ENCODE results near the gene RBAK.
A peak's percentile ranks its signal among the peaks of the same experiment; 100 is the strongest.
"Not testable (repeated sequence)": the region's sequence is repeated elsewhere in the genome, so short reads cannot be mapped to it uniquely, and the experiment has no call there.

RBAK gene

DNA sequence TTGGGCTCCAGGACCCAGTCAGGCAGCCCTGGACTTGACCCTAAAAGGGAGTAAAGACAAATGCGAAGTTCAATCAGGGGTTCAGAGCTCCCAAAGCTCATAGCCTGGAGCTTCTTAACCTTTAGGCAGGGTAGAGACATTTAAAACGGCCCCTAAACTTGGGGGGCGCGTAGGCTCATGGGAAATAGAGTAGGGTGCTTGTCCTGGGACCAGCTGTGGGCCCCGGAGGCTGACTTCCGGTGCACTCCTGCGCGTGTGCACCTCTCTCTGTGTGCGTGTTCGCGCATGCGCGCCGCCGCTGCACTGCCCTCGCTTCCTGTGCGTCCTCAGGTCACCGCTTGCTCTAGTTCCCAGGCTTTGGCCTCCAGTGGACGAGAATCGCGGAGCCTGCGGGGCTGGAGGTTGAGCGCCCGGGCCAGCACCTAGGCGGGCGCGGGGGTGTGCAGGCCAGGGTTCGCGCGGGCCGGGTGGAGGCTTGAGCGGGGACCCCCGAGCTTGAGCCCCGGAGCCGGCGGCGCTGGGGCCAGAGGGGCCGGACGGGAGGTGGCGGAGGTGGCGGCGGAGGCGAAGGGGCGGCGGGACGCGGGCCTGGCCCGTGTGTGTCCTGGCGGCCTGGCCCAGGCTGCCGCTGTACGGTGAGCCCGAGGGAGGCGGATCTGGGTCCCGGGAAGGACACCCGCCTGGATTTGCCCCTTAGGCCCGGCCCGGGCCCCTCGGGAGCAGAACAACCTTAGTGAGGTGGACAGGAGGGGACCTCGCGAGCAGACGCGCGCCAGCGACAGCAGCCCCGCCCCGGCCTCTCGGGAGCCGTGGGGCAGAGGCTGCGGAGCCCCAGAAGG lies at the start of gene RBAK:
Gene RBAK, plus strand, starts transcription at position 303 of the 839 bp plus-strand sequence. CDS start 2,217 bp downstream, outside the sequence.
- DNase-seq, result peak; percentile 94

DNA sequence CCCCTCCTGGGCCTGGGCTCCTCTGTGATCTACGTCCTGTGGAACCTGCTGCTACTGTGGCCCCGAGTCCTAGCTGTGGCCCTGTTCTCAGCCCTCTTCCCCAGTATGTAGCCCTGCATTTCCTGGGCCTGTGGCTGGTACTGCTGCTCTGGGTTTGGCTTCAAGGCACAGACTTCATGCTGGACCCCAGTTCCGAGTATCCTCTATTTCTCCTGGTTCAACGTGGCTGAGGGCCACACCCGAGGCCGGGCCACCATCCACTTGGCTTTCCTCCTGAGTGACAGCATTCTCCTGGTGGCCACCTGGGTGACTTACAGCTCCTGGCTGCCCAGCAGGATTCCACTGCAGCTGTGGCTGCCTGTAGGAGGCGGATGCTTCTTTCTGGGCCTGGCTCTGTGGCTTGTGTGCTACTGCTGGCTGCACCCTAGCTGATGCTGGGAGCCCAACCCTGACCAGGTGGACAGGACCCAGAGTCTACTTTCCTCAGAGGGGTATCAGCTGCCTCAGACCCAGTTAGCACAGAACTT lies 48.9 kb upstream of the RBAK start:
- DNase-seq, result no peak

DNA sequence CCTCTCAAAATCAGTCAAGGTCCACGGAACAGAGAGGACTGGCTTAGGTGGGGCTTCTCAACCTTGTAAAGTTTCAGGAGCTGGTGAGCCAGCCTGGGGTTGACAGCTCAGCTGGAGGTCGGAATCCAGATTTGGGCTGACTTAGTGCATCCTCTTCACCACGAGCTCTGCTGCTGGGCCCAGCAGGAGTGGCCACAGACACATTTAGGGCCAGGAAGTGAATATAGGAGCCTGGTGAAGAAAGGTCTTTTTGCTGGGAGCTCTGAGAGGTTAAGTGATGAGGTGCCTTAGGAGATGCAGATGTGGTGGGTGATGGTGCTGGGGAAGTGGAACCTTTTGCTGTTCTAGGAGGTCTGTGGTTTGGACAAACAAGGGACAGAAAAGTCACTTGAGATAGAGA lies 47.4 kb upstream of the RBAK start:
- DNase-seq, result no peak

DNA sequence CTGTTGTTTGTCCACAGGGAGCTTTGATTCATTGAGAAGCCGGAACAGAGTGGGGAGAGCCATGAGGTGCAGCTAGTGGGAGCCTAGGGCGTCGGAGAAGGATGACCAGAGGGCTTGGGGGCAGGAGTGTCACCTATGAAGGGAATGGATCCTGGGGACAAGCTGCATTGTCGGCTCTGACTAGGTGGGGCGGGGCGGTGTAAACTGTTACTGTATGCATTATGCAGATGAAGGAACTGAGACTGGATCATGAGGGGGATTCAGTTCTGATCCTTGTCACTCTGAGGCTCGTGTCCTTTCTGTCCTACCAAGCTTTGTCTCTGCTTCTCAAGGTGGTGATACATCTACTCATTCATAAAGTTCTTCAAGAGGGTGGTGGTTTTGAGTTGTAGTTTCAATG lies 46.8 kb upstream of the RBAK start:
- no peak for DNase-seq

DNA sequence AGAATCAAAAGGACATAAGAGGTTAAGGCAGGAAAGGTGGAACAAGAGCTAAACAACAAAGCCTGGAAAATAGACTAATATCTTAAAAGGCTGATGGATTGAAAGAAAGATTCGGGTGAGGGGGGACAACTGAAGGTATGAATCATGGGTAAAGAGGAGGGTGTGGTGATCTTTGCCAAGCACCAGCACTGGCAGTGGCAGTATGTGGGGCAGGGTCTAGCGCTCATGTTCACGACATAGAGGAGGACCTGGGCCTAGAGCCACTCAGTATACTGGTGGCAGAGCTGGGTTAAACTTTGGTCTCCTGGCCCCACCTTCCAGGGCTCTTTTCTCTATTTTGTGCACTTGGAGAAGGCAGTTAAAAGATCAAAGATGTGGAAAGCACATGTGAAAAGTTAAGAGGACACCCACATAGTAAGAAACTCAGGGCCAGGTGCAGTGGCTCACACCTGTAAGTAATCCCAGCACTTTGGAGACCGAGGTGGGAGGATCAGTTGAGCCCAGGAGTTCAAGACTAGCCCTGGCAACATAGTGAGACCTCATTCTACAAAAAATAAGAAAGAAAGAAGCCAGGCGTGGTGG lies 46.2 kb upstream of the RBAK start:
- DNase-seq, result no peak

DNA sequence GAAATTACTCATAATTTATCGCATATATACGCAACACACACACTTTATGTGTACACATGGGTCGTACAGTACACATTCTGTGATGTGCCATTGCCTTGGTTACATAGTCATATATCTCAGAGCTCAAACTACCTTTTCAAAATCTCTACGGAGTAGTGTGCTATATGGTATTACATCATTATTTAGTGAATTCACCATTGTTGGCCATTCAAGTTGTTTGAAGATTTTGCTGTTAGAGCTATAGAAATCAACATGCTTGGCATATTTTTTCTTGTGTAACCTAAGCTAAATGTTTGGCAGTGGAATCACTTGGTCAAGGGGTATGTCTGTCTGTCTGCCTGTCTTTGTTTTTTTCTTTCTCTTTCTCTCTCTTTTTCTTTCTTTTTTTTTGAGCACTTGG lies 44.7 kb upstream of the RBAK start:
- no peak for DNase-seq

DNA sequence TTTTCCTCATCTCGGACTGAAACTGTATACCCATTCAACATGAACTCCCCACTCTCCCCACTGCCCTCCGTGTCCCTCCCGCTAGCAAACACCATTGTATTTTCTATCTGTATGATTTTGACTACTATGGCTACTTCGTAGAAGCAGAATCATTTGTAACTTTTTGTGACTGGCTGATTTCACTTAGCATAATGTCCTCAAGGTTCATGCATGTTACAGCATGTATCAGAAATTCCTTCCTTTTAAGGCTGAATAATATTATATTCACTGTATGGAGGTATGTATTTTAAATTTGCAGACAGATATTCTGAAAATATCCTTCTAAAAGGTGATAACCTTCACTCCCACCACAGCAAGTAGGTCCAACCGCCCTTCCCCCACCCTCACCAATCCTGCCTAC lies 43.7 kb upstream of the RBAK start:
- no peak for DNase-seq

DNA sequence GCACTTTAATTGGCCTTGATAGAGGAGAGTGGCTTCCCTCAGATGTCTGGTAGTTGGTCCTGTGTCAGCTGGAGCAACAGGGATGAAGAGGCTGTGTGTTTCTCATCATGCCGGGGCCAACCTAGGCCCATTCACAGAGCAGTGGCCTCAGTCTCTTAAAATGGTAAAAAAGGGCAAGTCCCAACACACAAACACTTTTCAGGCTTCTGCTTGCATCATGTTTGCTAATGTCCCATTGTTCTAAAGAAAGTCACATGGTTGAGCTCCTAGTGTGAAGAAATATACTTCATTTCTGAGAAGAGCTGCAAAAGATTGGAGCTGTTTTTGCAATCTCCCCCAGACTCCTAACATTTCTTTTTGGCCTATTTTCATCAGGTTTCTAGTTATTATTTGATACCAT lies 40.6 kb upstream of the RBAK start:
- DNase-seq, result no peak

DNA sequence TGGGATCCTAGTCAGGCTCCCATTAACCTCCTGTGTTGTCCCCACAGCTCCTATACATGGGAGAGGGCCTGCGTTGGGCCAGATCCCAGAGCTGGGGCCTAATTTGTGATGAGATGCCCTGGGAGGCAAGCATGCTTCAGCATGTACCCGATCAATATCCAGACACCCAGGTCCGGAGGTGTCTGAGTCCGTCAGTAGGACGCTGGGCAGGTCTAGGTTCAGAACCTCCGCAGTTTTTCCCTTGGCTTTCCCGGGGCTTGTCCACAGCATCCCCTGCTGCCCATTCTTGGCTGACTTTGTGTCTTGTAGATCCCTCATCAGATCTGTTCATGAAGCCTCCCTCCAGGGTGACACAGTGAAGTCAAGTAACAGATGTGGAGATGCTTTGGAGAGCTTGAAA lies 32.7 kb upstream of the RBAK start:
- peak; percentile 6 for DNase-seq

DNA sequence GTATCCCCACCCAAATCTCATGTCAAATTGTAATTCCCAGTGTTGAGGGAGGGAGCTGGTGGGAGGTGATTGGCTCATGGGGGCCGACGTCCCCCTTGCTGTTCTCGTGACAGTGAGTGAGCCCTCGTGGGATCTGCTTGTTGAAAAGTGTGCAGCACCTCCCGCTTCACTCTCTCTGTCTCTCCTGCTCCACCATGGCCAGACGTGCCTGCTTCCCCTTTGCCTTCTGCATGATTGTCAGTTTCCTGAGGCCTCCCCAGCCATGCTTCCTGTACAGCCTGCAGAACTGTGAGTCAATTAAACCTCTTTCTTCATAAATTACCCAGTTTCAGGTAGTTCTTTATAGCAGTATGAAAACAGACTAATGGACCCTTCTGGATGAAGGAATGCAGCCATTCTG lies 29.7 kb upstream of the RBAK start:
- DNase-seq, result not testable (repeated sequence)

DNA sequence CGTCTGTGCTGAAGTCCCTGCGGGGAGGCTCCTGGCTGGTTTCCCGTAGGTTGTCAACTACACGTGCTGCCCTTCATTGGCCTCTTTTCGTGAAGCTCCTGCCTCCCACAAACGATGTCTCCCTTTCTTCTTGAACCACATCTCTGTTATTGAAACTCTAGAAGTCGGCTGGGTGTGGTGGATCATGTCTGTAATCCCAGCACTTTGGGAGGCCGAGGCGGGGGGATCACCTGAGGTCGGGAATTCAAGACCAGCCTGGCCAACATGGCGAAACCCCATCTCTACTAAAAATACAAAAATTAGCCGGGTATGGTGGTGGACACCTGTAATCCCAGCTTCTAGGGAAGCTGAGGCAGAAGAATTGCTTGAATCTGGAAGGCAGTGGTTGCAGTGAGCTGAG lies 28.0 kb upstream of the RBAK start:
- DNase-seq, result not testable (repeated sequence)

DNA sequence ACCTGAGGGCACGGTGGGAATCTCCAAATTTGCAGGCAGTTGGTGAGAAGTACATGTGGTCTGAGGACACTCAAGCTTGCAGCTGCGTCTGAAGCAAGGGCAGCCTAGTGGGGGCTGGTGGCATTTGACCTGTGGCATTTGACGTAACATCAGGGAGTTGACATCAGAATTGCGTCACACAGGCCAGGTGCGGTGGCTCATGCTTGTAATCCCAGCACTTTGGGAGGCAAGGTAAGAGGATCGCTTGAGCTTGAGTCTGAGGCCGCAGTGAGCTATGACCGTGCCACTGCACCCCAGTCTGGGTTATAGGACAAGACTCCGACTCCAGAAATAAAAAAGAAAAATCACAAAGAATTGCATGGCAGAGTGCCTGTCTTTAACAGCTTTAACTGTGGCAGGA lies 25.6 kb upstream of the RBAK start:
- DNase-seq, result peak; percentile 7

DNA sequence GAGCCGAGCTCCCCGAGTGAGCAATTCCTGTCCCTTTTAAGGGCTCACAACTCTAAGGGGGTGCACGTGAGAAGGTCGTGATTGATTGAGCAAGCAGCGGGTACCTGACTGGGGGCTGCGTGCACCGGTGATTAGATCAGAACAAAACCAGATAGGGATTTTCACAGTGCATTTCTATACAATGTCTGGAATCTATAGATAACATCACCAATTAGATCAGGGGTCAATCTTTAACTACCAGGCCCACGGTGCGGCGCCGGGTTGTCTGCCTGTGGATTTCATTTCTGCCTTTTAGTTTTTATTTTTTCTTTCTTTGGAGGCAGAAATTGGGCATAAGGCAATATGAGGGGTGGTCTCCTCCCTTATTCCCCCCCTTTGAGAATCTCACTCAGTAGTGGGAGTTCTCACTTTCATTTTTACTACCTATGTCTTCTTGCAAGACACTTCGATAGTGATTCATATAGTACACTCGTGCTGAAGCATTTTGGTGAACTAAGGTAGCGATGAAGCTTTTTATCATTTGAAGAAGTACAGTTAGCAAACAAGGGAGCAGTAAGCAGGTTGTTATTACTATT lies 24.6 kb upstream of the RBAK start:
- peak; percentile 35 for DNase-seq

DNA sequence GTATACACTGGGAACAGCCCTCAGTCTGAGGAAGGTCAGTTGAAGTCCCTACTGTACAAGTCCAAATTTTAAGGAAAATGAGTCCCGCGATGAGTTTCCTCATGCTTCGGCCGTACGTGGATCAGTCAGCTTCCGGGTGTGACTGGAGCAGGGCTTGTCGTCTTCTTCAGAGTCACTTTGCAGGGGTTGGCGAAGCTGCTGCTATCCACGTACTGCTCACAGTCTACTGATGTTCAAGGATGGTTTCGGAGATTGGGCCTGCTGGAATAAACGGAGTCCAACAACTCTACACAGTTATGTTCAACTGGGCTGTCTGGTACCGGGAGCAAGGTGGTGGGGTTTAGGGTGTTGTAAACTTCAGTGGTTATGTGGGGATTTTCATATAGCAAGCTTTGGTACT lies 22.0 kb upstream of the RBAK start:
- peak; percentile 37 for DNase-seq

DNA sequence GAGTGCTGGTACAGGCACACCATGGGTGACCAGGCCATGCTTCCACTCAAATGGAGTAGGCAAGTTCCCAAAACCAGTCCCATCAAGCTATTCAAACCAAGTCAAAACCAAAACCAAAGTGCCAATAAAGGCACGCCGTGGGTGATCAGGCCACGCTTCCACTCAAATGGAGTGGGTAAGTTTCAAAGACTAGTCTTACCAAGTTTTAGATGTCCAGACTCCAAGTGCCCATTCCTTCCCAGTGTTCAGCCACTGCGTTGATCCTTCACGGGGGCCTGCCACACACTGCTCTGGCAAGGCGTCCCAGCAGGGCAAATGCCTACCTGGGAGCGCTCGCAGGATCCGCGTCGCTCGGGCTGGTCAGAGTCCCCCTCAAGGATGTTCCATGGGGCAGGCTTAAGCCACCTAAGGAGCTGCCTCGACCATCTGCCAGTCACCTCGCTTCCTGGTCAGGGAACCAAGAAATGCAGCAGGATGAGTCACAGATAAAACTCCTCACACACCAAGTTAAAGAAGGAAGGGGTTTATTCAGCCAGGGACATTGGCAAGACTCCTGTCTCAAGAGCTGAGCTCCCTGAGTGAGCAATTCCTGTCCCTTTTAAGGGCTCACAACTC lies 17.8 kb upstream of the RBAK start:
- not testable (repeated sequence) for DNase-seq

DNA sequence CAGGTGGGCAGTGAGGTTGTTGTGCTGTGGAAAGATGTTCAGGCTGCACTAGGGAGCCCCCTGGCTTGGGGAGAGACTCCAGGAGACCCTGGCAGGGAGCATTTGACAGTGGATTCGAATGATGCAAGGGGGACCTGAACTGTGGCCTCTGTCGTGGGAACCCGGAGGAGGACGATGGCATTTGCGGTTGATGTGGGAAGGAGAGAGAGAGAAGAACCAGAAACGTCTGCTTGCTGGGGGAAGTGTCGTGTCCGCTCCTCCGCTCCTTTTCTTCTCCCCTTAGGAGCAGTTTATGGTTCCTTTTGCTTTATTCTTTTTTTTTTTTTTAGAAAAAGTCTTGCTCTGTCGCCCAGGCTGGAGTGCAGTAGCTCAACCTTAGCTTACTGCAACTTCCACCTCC lies 12.5 kb upstream of the RBAK start:
- not testable (repeated sequence) for DNase-seq

DNA sequence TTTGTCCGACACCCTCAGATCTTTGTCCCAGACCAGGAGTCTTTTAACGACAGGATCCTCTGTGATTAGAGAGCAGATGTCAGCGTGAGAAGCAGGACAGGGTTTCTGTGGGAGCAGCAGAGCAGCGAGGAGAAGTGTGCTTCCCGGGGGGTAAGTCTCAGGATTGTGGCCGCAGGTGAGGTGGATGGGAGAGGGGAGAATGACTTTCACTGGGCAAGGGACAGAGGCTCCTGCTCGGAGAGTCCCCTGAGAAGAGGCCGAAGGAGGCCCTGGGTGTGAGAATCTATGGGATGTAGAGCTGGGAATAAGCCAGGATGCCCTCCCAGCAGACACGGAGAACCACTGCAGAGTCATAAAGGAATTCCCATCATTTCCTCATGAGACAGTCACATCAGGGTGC lies 10.4 kb upstream of the RBAK start:
- DNase-seq, result no peak

DNA sequence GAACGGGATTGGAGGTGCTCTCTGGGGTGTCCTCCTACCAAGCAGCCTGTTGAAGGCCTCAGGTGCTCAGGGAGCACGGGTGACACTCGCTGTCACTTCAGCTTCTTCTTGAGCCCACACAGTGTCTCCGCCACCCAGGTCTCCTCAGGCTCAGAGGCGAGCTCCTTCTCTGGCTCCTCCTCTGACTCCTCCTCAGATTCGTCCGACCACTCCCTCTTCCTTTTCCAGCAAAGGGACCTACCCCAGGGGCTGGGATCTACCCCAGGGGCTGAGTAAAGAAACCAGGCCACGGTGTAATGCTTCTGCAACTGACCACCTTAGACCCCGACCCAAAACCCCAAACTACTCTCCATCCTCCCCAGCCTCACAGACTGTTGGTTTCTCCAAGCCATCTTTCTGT lies 9.2 kb upstream of the RBAK start:
- DNase-seq, result no peak

DNA sequence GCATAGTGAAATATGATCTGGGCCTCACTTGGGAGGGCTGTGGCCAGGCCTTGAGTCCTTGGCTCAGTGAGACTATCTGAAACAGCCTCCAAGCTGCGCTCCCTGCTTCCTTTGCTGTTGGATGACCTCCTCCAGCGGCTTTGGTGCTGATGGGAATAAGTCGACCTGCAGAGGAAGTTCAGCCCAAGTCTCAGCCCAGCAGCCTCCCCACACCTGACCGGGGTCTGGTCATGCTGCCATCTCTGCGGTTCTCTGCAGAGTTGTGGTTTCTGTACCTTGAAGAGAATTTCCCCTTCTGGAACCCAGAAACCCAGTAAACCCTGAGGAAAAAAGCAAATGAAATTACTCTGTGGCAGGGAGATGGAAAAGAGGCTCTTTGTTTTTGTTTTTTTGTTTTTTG lies 4.6 kb upstream of the RBAK start:
- DNase-seq, result no peak

DNA sequence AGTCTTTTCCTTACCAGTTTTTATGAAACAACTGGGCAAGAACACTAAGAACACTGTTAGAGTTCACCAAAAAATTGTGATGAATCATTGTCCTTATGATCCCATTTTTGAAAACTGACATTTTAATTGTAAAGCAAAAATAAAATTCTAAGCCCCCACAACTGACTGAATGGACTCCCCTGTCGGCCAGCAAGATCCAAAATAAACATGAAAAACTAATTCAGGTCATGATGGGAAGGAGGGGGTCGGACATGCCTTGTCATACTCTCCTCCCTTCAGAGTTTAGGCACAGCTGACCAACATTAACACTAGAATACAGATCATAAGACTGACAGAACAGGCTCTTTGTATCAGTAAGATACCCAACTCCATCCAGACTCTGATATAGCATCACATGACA lies 2.0 kb upstream of the RBAK start:
- no peak for DNase-seq

DNA sequence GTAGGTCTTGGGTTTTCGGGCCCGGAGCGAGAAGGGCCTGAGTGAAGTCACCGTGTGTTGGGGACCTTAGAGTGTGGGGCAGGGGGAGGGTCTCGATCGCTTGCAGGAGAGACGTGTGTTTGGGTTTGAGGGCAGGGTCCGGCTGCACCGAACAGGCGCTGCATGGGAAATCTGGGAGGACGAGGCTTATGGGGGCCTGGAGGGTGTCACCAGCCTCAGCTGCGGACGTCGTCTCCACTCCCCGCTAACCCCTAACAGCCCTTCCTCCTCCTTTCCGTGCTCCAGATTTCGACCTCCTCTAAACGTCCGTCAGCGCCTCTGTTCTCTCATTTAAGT lies 705 bp downstream of the RBAK start:
- not testable (repeated sequence) for DNase-seq

DNA sequence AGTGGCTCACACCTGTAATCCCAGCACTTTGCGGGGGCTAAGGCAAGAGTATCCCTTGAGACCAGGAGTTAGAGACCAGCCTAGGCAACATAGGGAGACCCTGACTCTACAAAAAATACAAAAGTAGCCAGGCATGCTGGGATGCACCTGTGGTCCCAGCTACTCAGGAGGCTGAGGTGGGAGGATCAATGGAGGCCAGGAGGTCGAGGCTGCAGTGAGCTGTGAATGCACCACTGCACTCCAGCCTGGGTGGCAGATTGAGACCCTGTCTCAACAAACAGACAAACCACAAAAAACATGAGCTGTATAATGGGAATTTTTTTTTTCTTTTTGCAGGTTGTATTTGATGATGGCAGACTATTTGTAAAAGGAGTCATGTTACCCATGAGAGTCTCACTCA lies 1.5 kb downstream of the RBAK start:
- DNase-seq, result not testable (repeated sequence)

DNA sequence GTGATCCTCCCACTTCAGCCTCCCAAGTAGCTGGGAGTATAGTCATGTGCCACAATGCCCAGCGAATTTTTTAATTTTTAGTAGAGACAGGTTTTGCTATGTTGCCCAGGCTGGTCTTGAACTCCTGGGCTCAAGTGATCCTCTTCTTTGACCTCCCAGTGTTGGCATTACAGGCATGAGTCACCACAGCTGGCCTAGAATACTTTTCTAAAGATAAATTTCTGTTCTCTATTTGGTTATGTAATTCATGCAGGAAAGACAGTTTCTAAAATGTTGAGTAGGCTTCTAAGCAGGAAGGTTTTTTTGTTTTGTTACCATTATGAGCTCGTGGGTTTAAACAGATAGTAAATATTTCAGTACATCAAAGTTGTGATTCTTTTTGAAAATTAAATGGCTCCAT lies 5.0 kb downstream of the RBAK start:
- no peak for DNase-seq

DNA sequence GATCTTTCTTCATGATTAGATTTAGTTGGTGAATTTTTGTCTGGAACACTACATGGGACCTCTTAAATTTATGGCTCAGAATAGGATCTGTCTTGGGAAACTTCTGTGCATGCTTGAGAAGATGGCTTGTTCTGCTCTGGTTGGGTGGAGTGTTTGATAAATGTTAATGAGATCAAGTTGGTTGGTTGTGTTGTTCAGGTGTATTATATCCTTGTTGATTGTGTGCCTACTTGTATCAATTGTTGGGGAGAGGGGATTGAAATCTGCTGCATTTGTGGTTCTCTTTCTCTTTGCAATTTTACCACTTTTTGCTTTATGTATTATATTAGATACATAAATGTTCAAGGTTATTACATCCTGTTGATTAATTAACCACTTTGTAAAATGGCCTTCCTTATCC lies 6.1 kb downstream of the RBAK start:
- DNase-seq, result not testable (repeated sequence)
